K562 (cell line): ENCODE measurements around the gene RALGPS1.

ENCODE experiments used
- FOXM1 ChIP-seq, 2 experiments: fragments of 450-650 bp in 1 of 2; sonication (generic) in 1 of 2; formaldehyde crosslinking in 1 of 2; IDR thresholded peaks; 2 replicates each; pipeline versions ENCODE4 v1.6.1 to v1.9.0; 2017 to 2022; ENCODE audit warnings: low read depth in 2 of 2, mild to moderate bottlenecking in 2 of 2, missing genetic modification reagents in 1 of 2, moderate library complexity in 1 of 2
- MEF2A ChIP-seq: IDR thresholded peaks from 2 replicates; pipeline ENCODE4 v1.6.1; 2011; ENCODE audit warnings: low read depth, mild to moderate bottlenecking, low read length, moderate library complexity; ENCODE audit not compliant: control insufficient read depth
- MEIS2 ChIP-seq: fragments of 450-650 bp; IDR thresholded peaks from 2 replicates; pipeline ENCODE4 v1.6.1; 2014; ENCODE audit warnings: mild to moderate bottlenecking; ENCODE audit not compliant: partially characterized antibody
- POLR2A ChIP-seq: fragments of 450-650 bp; conservative IDR thresholded peaks from 2 replicates; pipeline ENCODE4 v1.6.1; 2016
- POLR2G ChIP-seq: fragments of 200-400 bp; formaldehyde crosslinking; IDR thresholded peaks from 2 replicates; pipeline ENCODE4 v1.6.1; 2017; ENCODE audit warnings: low read depth, mild to moderate bottlenecking, antibody characterized with exemption, low read length, moderate library complexity
- PTBP1 ChIP-seq: fragments of 200-400 bp; formaldehyde crosslinking; IDR thresholded peaks from 2 replicates; pipeline ENCODE4 v1.6.1; 2017; ENCODE audit warnings: low read depth, low read length
- RAD21 ChIP-seq, 2 experiments: fragments of 250-450 bp in 1 of 2; fragments of 450-650 bp in 1 of 2; sonication (Bioruptor Pico) in 1 of 2; formaldehyde crosslinking in 1 of 2; IDR thresholded peaks in 1 of 2; conservative IDR thresholded peaks in 1 of 2; 2 replicates each; pipeline versions ENCODE4 v1.4.0 to v1.8.0; 2020 to 2022; ENCODE audit warnings: mild to moderate bottlenecking in 2 of 2, moderate library complexity in 1 of 2
- ZNF347 ChIP-seq: fragments of 450-650 bp; formaldehyde crosslinking; IDR thresholded peaks from 2 replicates; pipeline ENCODE4 v1.4.0; 2020; ENCODE audit warnings: low read depth, mild to moderate bottlenecking, moderate library complexity
- TF ChIP-seq, protein P1 (sequence below): fragments of 250-450 bp; sonication (Bioruptor Pico); IDR thresholded peaks from 2 replicates; pipeline ENCODE4 v1.8.0; 2022; ENCODE audit warnings: inconsistent platforms
- TF ChIP-seq, protein P2 (sequence below): sonication (generic); formaldehyde crosslinking; IDR thresholded peaks from 2 replicates; pipeline ENCODE4 v1.8.0; 2022; ENCODE audit warnings: mild to moderate bottlenecking, missing genetic modification reagents
- TF ChIP-seq, protein P3 (sequence below), 3 experiments: IDR thresholded peaks in 2 of 3; conservative IDR thresholded peaks in 1 of 3; 2 replicates each; pipeline ENCODE4 v1.5.1; 2011 to 2012; ENCODE audit warnings: low read length in 3 of 3, mild to moderate bottlenecking in 3 of 3, control low read depth in 2 of 3, improper control_type of control experiment in 1 of 3, inconsistent platforms in 1 of 3, low read depth in 1 of 3, mixed read lengths in 1 of 3, moderate library complexity in 1 of 3; ENCODE audit not compliant: insufficient read depth in 2 of 3
- TF ChIP-seq, protein P4 (sequence below): fragments of 250-450 bp; sonication (Bioruptor Pico); IDR thresholded peaks from 2 replicates; pipeline ENCODE4 v1.8.0; 2021; ENCODE audit warnings: mild to moderate bottlenecking, moderate library complexity

DNA sequence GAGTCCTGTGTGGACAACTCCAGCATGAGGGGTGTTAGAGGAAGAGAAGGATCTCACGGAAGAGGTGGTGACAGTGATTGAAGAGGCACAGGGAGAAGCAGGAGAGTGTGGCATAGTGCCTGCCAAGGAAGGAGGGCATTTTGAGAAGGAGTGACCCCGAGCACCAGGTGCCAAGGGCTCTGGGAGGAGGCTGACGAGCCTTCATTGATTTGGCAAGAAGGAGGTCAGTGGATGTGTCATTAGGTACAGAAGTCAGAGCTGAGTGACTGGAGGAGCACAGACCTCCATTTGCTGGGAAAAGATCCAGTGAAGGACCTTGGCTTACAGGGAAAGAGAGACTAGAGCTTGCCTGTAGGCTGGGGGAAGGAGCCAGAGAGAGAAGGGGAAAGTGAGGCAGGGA lies 278.2 kb downstream of the RALGPS1 start:
- no peak for TF ChIP-seq MEIS2
- no peak for TF ChIP-seq ZNF347 (CRISPR knock-in tag)
- TF ChIP-seq, protein P1, sequence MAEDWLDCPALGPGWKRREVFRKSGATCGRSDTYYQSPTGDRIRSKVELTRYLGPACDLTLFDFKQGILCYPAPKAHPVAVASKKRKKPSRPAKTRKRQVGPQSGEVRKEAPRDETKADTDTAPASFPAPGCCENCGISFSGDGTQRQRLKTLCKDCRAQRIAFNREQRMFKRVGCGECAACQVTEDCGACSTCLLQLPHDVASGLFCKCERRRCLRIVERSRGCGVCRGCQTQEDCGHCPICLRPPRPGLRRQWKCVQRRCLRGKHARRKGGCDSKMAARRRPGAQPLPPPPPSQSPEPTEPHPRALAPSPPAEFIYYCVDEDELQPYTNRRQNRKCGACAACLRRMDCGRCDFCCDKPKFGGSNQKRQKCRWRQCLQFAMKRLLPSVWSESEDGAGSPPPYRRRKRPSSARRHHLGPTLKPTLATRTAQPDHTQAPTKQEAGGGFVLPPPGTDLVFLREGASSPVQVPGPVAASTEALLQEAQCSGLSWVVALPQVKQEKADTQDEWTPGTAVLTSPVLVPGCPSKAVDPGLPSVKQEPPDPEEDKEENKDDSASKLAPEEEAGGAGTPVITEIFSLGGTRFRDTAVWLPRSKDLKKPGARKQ (CRISPR knock-in tag): no peak
- no peak for TF ChIP-seq POLR2A
- no peak for TF ChIP-seq PTBP1
- no peak for TF ChIP-seq RAD21 (CRISPR knock-in tag; conservative IDR thresholded peaks at IDR 0.05 in 1 of 2, IDR thresholded peaks at IDR 0.05 in 1 of 2)
- TF ChIP-seq, protein P2, sequence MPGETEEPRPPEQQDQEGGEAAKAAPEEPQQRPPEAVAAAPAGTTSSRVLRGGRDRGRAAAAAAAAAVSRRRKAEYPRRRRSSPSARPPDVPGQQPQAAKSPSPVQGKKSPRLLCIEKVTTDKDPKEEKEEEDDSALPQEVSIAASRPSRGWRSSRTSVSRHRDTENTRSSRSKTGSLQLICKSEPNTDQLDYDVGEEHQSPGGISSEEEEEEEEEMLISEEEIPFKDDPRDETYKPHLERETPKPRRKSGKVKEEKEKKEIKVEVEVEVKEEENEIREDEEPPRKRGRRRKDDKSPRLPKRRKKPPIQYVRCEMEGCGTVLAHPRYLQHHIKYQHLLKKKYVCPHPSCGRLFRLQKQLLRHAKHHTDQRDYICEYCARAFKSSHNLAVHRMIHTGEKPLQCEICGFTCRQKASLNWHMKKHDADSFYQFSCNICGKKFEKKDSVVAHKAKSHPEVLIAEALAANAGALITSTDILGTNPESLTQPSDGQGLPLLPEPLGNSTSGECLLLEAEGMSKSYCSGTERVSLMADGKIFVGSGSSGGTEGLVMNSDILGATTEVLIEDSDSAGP (CRISPR knock-in tag): no peak
- TF ChIP-seq, protein P3, sequence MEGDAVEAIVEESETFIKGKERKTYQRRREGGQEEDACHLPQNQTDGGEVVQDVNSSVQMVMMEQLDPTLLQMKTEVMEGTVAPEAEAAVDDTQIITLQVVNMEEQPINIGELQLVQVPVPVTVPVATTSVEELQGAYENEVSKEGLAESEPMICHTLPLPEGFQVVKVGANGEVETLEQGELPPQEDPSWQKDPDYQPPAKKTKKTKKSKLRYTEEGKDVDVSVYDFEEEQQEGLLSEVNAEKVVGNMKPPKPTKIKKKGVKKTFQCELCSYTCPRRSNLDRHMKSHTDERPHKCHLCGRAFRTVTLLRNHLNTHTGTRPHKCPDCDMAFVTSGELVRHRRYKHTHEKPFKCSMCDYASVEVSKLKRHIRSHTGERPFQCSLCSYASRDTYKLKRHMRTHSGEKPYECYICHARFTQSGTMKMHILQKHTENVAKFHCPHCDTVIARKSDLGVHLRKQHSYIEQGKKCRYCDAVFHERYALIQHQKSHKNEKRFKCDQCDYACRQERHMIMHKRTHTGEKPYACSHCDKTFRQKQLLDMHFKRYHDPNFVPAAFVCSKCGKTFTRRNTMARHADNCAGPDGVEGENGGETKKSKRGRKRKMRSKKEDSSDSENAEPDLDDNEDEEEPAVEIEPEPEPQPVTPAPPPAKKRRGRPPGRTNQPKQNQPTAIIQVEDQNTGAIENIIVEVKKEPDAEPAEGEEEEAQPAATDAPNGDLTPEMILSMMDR (IDR thresholded peaks at IDR 0.05 in 2 of 3, conservative IDR thresholded peaks at IDR 0.05 in 1 of 3; ENCODE audit: insufficient read depth in 2 of 3, low read depth in 1 of 3, low read length in 3 of 3): no peak
- TF ChIP-seq MEF2A: no peak
- TF ChIP-seq FOXM1 (IDR thresholded peaks at IDR 0.05; ENCODE audit: low read depth): no peak
- no peak for TF ChIP-seq FOXM1 (CRISPR knock-in tag; IDR thresholded peaks at IDR 0.05; ENCODE audit: low read depth)
- TF ChIP-seq POLR2G: no peak
- TF ChIP-seq, protein P4, sequence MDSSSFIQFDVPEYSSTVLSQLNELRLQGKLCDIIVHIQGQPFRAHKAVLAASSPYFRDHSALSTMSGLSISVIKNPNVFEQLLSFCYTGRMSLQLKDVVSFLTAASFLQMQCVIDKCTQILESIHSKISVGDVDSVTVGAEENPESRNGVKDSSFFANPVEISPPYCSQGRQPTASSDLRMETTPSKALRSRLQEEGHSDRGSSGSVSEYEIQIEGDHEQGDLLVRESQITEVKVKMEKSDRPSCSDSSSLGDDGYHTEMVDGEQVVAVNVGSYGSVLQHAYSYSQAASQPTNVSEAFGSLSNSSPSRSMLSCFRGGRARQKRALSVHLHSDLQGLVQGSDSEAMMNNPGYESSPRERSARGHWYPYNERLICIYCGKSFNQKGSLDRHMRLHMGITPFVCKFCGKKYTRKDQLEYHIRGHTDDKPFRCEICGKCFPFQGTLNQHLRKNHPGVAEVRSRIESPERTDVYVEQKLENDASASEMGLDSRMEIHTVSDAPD (CRISPR knock-in tag): no peak
